Naive thymus-derived CD8-positive, alpha-beta T cell (primary cell): ENCODE results near the gene CEP44. TPM values are rescaled to one million over a fixed set of nuclear protein-coding genes. Genes with fewer than 3 reads are reported as not detected.

Source experiments
- ATAC-seq, 2 donors: fragments of 150-1000 bp; cut with Tn5 transposase in 1 of 2; sonication (Bioruptor Pico), chemical (Tn5 transposase) in 1 of 2; 1 replicate in 1 of 2; 2 replicates in 1 of 2; pipeline ENCODE4 v1.10.0; 2021; ENCODE audit warnings: mild to moderate bottlenecking in 2 of 2, moderate library complexity in 2 of 2
- POLR2A ChIA-PET: fragments of 350-600 bp; sonication (Branson Sonifier 250); formaldehyde crosslinking; loops from one replicate; lab custom pipeline; 2021; ENCODE audit warnings: antibody characterized with exemption; lab: Charles Lee
- DNase-seq, 10 donors: peaks; one replicate each; pipeline versions ENCODE4 v3.0.0 to v3.0.0-alpha.2; 2020 to 2022
- H3K27ac Mint-ChIP-seq, 10 donors: one replicate each; pipeline ENCODE4 v1.8.0; 2020 to 2022; ENCODE audit warnings: mild to moderate bottlenecking in 10 of 10, mixed read lengths in 10 of 10, moderate library complexity in 4 of 10, inconsistent platforms in 1 of 10
- H3K27me3 Mint-ChIP-seq, 5 donors: one replicate each; pipeline ENCODE4 v1.8.0; 2021 to 2022; ENCODE audit warnings: mixed read lengths in 5 of 5
- H3K36me3 Mint-ChIP-seq, 3 donors: one replicate each; pipeline ENCODE4 v1.8.0; 2020 to 2022; ENCODE audit warnings: mixed read lengths in 3 of 3, mild to moderate bottlenecking in 2 of 3, inconsistent platforms in 1 of 3
- H3K4me1 Mint-ChIP-seq, 4 donors: one replicate each; pipeline ENCODE4 v1.8.0; 2021 to 2022; ENCODE audit warnings: mixed read lengths in 4 of 4
- H3K4me3 Mint-ChIP-seq, 10 donors: one replicate each; pipeline ENCODE4 v1.8.0; 2020 to 2022; ENCODE audit warnings: mild to moderate bottlenecking in 10 of 10, mixed read lengths in 10 of 10, moderate library complexity in 6 of 10, inconsistent platforms in 1 of 10
- H3K9me3 Mint-ChIP-seq, 9 donors: one replicate each; pipeline ENCODE4 v1.8.0; 2020 to 2022; ENCODE audit warnings: mixed read lengths in 9 of 9, mild to moderate bottlenecking in 3 of 9, inconsistent platforms in 1 of 9, moderate library complexity in 1 of 9
- polyA plus RNA-seq, 3 donors: library from polyadenylated mRNA; unstranded; fragments of 300-500 nt; fragmentation: Illumina TruSeq; gene quantifications; one replicate each; pipeline ENCODE4 v1.2.3, GENCODE V29; 2021
- total RNA-seq, 8 experiments: library from RNA in 2 of 8; stranded (reverse) in 2 of 8; gene quantifications; one replicate each; pipeline ENCODE4 v1.2.3 and lab custom pipeline; 2021 to 2026

Gene CEP44
- total and polyA plus RNA-seq, 5 experiments from 2014 or later: 6.6 to 23.4 (median 7.6) TPM

- H3K9me3 Mint-ChIP-seq: no peaks in the 10 kb centered on the region
- DNase-seq: no peak
- H3K4me1 Mint-ChIP-seq: peaks cover 3 to 7% (median 6%) of the 10 kb centered on the region in 4 donors
- H3K27ac Mint-ChIP-seq: peak overlapping the region in 7 of 10 donors; percentile 11 to 72 (median 24)
- no peak overlapping the region for H3K4me3 Mint-ChIP-seq
- no peaks in the 10 kb centered on the region for H3K27me3 Mint-ChIP-seq
- POLR2A ChIA-PET: no interaction called here
- ATAC-seq: no peak
- peaks cover 5 to 69% (median 14%) of the 10 kb centered on the region in 3 donors for H3K36me3 Mint-ChIP-seq
Measured at GRCh38 chr4:174312993-174313392, 29.3 kb downstream of the CEP44 start.

- Mint-ChIP-seq H3K27ac (peak overlapping the region in 2 of 10 donors; percentile 57 to 71), H3K27me3 (no peaks in the 10 kb centered on the region), H3K4me3 (no peak overlapping the region), H3K36me3 (peaks cover 5 to 62% (median 6%) of the 10 kb centered on the region in 3 donors), H3K9me3 (no peaks in the 10 kb centered on the region), H3K4me1 (peaks cover 3 to 7% (median 6%) of the 10 kb centered on the region in 4 donors)
- POLR2A ChIA-PET: no interaction called here
- ATAC-seq (no peak), DNase-seq (no peak)
Measured at GRCh38 chr4:174314274-174314673, 30.6 kb downstream of the CEP44 start.

DNA sequence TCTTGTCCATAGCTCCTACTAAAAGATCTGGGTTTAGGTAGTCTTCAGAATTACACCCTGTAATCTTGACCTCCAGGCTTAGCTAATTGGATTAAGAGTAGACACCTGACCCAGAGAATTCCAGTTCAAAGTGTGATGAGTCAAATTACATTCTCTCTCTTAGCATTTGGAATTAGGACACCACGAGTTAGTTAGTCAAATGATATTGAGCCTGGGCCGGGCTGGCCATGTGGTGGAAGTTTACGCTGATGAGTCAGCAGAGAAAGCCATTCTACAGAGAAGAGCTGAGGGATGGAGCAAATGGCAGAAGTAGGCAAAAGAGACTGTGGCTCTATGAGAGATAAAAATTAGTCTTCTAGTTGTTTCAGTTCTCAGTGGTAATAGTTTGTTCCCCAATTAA is 31.1 kb downstream of the CEP44 start:
- Mint-ChIP-seq H3K27me3 (no peaks in the 10 kb centered on the region), H3K27ac (peak overlapping the region in 2 of 10 donors; percentile 57 to 71), H3K4me3 (no peak overlapping the region), H3K9me3 (no peaks in the 10 kb centered on the region), H3K36me3 (peaks cover 3 to 59% (median 5%) of the 10 kb centered on the region in 3 donors), H3K4me1 (peaks cover 3 to 7% (median 6%) of the 10 kb centered on the region in 4 donors)
- ATAC-seq (no peak), DNase-seq (no peak)
- POLR2A ChIA-PET: no interaction called here

- Mint-ChIP-seq H3K27me3 (no peaks in the 10 kb centered on the region), H3K4me1 (peaks cover 3 to 7% (median 6%) of the 10 kb centered on the region in 4 donors), H3K27ac (no peak overlapping the region), H3K9me3 (no peaks in the 10 kb centered on the region), H3K4me3 (no peak overlapping the region), H3K36me3 (peaks cover 3 to 54% (median 5%) of the 10 kb centered on the region in 3 donors)
- POLR2A ChIA-PET: no interaction called here
- ATAC-seq (no peak), DNase-seq (no peak)
Measured at GRCh38 chr4:174316546-174316945, 32.8 kb downstream of the CEP44 start.

GRCh38 chr4:174316954-174317353 is 33.2 kb downstream of the CEP44 start:
- Mint-ChIP-seq H3K36me3 (peaks cover 3 to 50% (median 5%) of the 10 kb centered on the region in 3 donors), H3K4me1 (peaks cover 3 to 7% (median 6%) of the 10 kb centered on the region in 4 donors)
- DNase-seq: no peak

DNA sequence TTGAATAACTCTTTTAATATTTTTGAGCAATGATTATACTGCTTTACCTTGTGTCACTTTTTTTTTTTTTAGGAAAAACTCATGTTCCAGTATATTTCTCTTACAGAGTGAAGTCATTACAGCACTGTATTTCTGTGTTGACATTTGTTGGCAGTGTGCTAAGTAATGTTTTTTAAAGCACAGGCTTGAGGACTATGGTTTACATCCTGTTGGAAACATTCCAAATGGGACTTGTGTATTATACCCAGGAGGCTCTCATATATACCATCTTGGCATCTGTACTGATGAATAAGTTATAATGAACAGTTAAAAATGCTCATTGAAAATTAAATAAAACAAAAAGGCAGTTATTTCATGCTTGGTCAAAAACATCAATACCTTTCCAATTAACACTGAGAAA is 33.8 kb downstream of the CEP44 start:
- ATAC-seq: no peak
- Mint-ChIP-seq H3K36me3 (peaks cover 3 to 46% (median 5%) of the 10 kb centered on the region in 3 donors), H3K9me3 (no peaks in the 10 kb centered on the region), H3K27me3 (no peaks in the 10 kb centered on the region), H3K4me1 (peaks cover 3 to 5% (median 5%) of the 10 kb centered on the region in 4 donors), H3K4me3 (no peak overlapping the region), H3K27ac (no peak overlapping the region)
- DNase-seq: no peak
- POLR2A ChIA-PET: no interaction called here

More at GRCh38 chr4:174316954-174317353, 33.2 kb downstream of the CEP44 start:
- Mint-ChIP-seq H3K4me3 (no peak overlapping the region), H3K9me3 (no peaks in the 10 kb centered on the region), H3K27ac (no peak overlapping the region), H3K27me3 (no peaks in the 10 kb centered on the region)
- no peak for ATAC-seq
- POLR2A ChIA-PET: no interaction called here

GRCh38 chr4:174318829-174319764 is 35.4 kb downstream of the CEP44 start:
- no peak overlapping the region for H3K27ac Mint-ChIP-seq
- no peaks in the 10 kb centered on the region for H3K9me3 Mint-ChIP-seq
- DNase-seq: peak in 4 of 10 donors; percentile 2 to 41 (median 34)
- peaks cover 0 to 35% (median 3%) of the 10 kb centered on the region in 3 donors for H3K36me3 Mint-ChIP-seq
- H3K4me1 Mint-ChIP-seq: no peaks in the 10 kb centered on the region
- no peak for ATAC-seq
- H3K4me3 Mint-ChIP-seq: no peak overlapping the region
- POLR2A ChIA-PET: no interaction called here
- no peaks in the 10 kb centered on the region for H3K27me3 Mint-ChIP-seq

GRCh38 chr4:174320494-174321199 is 36.9 kb downstream of the CEP44 start:
- ATAC-seq (no peak), DNase-seq (no peak)
- peaks cover 0 to 26% (median 0%) of the 10 kb centered on the region in 3 donors for H3K36me3 Mint-ChIP-seq
- H3K4me1 Mint-ChIP-seq: no peaks in the 10 kb centered on the region
- no peak overlapping the region for H3K27ac Mint-ChIP-seq
- H3K27me3 Mint-ChIP-seq: no peaks in the 10 kb centered on the region
- POLR2A ChIA-PET: no interaction called here
- no peaks in the 10 kb centered on the region for H3K9me3 Mint-ChIP-seq
- H3K4me3 Mint-ChIP-seq: no peak overlapping the region

GRCh38 chr4:174324236-174324635 is 40.5 kb downstream of the CEP44 start:
- POLR2A ChIA-PET: no interaction called here
- DNase-seq (no peak), ATAC-seq (no peak)
- Mint-ChIP-seq H3K4me1 (no peaks in the 10 kb centered on the region), H3K4me3 (no peak overlapping the region), H3K27ac (no peak overlapping the region), H3K9me3 (no peaks in the 10 kb centered on the region), H3K36me3 (peaks cover 0 to 5% (median 0%) of the 10 kb centered on the region in 3 donors), H3K27me3 (no peaks in the 10 kb centered on the region)

- Mint-ChIP-seq H3K9me3 (no peaks in the 10 kb centered on the region), H3K4me3 (no peak overlapping the region), H3K36me3 (peaks cover 0 to 2% (median 0%) of the 10 kb centered on the region in 3 donors), H3K27ac (peak overlapping the region in 1 of 10 donors; percentile 60), H3K27me3 (no peaks in the 10 kb centered on the region), H3K4me1 (no peaks in the 10 kb centered on the region)
- ATAC-seq (no peak), DNase-seq (no peak)
- POLR2A ChIA-PET: no interaction called here
Measured at GRCh38 chr4:174324725-174325124, 41.0 kb downstream of the CEP44 start.

- Mint-ChIP-seq H3K36me3 (no peaks in the 10 kb centered on the region), H3K27me3 (no peaks in the 10 kb centered on the region), H3K27ac (no peak overlapping the region), H3K4me1 (no peaks in the 10 kb centered on the region), H3K4me3 (no peak overlapping the region), H3K9me3 (no peaks in the 10 kb centered on the region)
- no peak for ATAC-seq
- POLR2A ChIA-PET: no interaction called here
- DNase-seq: no peak
Measured at GRCh38 chr4:174332741-174333493, 49.2 kb downstream of the CEP44 start.

DNA sequence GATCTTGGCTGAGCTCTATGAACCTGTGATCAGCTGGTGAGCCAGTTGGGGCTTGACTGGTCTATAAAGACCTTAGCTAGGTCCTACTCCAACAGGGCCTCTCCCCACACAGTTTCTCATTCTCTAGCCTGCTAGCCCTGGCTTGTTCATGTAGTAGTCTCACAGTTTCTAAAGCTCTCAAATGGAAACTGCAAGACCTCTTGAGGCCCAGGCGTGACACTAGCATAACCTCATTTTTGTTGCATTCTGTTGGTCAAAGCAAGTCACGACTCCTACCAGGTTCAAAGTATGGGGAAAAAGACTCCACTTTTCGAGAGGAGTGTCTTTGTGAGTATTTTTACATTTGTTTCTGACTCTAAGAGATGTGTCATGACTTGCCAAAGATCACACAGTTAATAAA is 50.9 kb downstream of the CEP44 start:
- Mint-ChIP-seq H3K4me1 (no peaks in the 10 kb centered on the region), H3K27ac (no peak overlapping the region), H3K4me3 (no peak overlapping the region), H3K27me3 (no peaks in the 10 kb centered on the region), H3K9me3 (no peaks in the 10 kb centered on the region), H3K36me3 (no peaks in the 10 kb centered on the region)
- DNase-seq (no peak), ATAC-seq (no peak)
- POLR2A ChIA-PET: no interaction called here
